Measurements from ENCODE around the gene TIE1.
A peak's percentile ranks its signal among the peaks of the same experiment; 100 is the strongest.

TIE1 gene

GRCh38 chr1:43269627-43270375 lies 31.0 kb upstream of the TIE1 start, which contains the start of gene TMEM125:
Gene TMEM125 (plus strand): TSS chr1:43269983. CDS start chr1:43272723, 2,740 bp downstream.
- no peak within 1 kb of the TSS for H3K4me3 ChIP-seq (replicated peaks in 1 of 2; ENCODE audit: low read depth in 2 of 2, low read length in 2 of 2)
- no peak for TF ChIP-seq CTCF (IDR thresholded peaks at IDR 0.05; ENCODE audit: low read depth, low read length)
- DNase-seq (ENCODE audit: low read depth in 2 of 2) = no peak

- TF ChIP-seq CTCF (IDR thresholded peaks at IDR 0.05; ENCODE audit: low read depth, low read length) = no peak
- no peak overlapping the region for H3K4me3 ChIP-seq (replicated peaks in 1 of 2; ENCODE audit: low read depth in 2 of 2, low read length in 2 of 2)
- DNase-seq (ENCODE audit: low read depth in 2 of 2) = peak in 1 of 2 donors; percentile 10
These were observed 30.2 kb upstream of the TIE1 start for GRCh38 chr1:43270421-43271095.

- no peak overlapping the region for H3K4me3 ChIP-seq (replicated peaks in 1 of 2; ENCODE audit: low read depth in 2 of 2, low read length in 2 of 2)
- no peak for DNase-seq (ENCODE audit: low read depth in 2 of 2)
- no peak for TF ChIP-seq CTCF (IDR thresholded peaks at IDR 0.05; ENCODE audit: low read depth, low read length)
These were observed 29.3 kb upstream of the TIE1 start for GRCh38 chr1:43271186-43272118.

- no peak overlapping the region for H3K4me3 ChIP-seq (replicated peaks in 1 of 2; ENCODE audit: low read depth in 2 of 2, low read length in 2 of 2)
- DNase-seq (ENCODE audit: low read depth in 2 of 2) = no peak
- no peak for TF ChIP-seq CTCF (IDR thresholded peaks at IDR 0.05; ENCODE audit: low read depth, low read length)
These were observed 28.6 kb upstream of the TIE1 start for GRCh38 chr1:43272161-43272560.

- H3K4me3 ChIP-seq (replicated peaks in 1 of 2; ENCODE audit: low read depth in 2 of 2, low read length in 2 of 2) = no peak overlapping the region
- no peak for DNase-seq (ENCODE audit: low read depth in 2 of 2)
- TF ChIP-seq CTCF (IDR thresholded peaks at IDR 0.05; ENCODE audit: low read depth, low read length) = no peak
These were observed 27.9 kb upstream of the TIE1 start for GRCh38 chr1:43272576-43273571.

All from cardiac fibroblast (primary cell).